Ishikawa (cell line): ENCODE measurements around the gene FHIT.

Source experiments
- CEBPB ChIP-seq: IDR thresholded peaks from 2 replicates; pipeline ENCODE4 v1.6.1; 2012
- CREB1 ChIP-seq: IDR thresholded peaks from 2 replicates; pipeline ENCODE4 v1.6.1; 2012; ENCODE audit warnings: low read depth
- EGR1 ChIP-seq: IDR thresholded peaks from 2 replicates; pipeline ENCODE4 v1.6.1; 2012
- EP300 ChIP-seq: IDR thresholded peaks from 2 replicates; pipeline ENCODE4 v1.6.1; 2012; ENCODE audit warnings: borderline replicate concordance
- FOXM1 ChIP-seq: IDR thresholded peaks from 2 replicates; pipeline ENCODE4 v1.6.1; 2012; ENCODE audit warnings: low read depth, borderline replicate concordance
- MAX ChIP-seq: IDR thresholded peaks from 2 replicates; pipeline ENCODE4 v1.6.1; 2012
- RAD21 ChIP-seq: IDR thresholded peaks from 2 replicates; pipeline ENCODE4 v1.6.1; 2012; ENCODE audit warnings: low read depth
- REST ChIP-seq: IDR thresholded peaks from 2 replicates; pipeline ENCODE4 v1.6.1; 2012; ENCODE audit warnings: low read depth, mild to moderate bottlenecking
- TAF1 ChIP-seq: IDR thresholded peaks from 2 replicates; pipeline ENCODE4 v1.6.1; 2012; ENCODE audit warnings: low read depth, mild to moderate bottlenecking
- TEAD4 ChIP-seq: IDR thresholded peaks from 2 replicates; pipeline ENCODE4 v1.6.1; 2012
- YY1 ChIP-seq: IDR thresholded peaks from 2 replicates; pipeline ENCODE4 v1.6.1; 2012; ENCODE audit warnings: low read depth

- TF ChIP-seq CEBPB (no peak), RAD21 (no peak), CREB1 (no peak), TEAD4 (no peak), EGR1 (no peak), EP300 (no peak), MAX (no peak), YY1 (no peak), FOXM1 (no peak), TAF1 (no peak), REST (no peak)
Measured at GRCh38 chr3:60101621-60102020, 1149.6 kb downstream of the FHIT start.
